Keratinocyte (primary cell): ENCODE data around the gene SLAMF1. TPM values are rescaled to one million over a fixed set of nuclear protein-coding genes. Genes with fewer than 3 reads are reported as not detected.
"Not testable (repeated sequence)": the region's sequence is repeated elsewhere in the genome, so short reads cannot be mapped to it uniquely, and the experiment has no call there.

Experiments
- DNase-seq: peaks from one replicate; pipeline ENCODE4 v3.0.0-alpha.2; 2011; ENCODE audit warnings: low read depth, missing footprints, low spot score
- FAIRE-seq: peaks from 2 replicates; lab custom pipeline; 2011; peaks lifted over from hg19 to GRCh38; lab: Jason Lieb, UNC
- H2AFZ ChIP-seq: 2 replicates; pipeline ENCODE4 v1.6.0; 2012; ENCODE audit warnings: low read length, control low read depth, inconsistent platforms; ENCODE audit not compliant: control insufficient read depth
- H3K27ac ChIP-seq: 2 replicates; pipeline ENCODE4 v1.5.1; 2011; ENCODE audit warnings: low read length; ENCODE audit not compliant: control insufficient read depth, insufficient read depth
- H3K27me3 ChIP-seq: 3 replicates; pipeline ENCODE4 v1.6.0; 2011; ENCODE audit warnings: low read length; ENCODE audit not compliant: control insufficient read depth, insufficient read depth; ENCODE audit errors: extremely low read depth
- H3K36me3 ChIP-seq, 2 experiments: 2 replicates in 1 of 2; 3 replicates in 1 of 2; pipeline ENCODE4 v1.5.1; 2011; ENCODE audit warnings: low read length in 2 of 2, mild to moderate bottlenecking in 1 of 2; ENCODE audit not compliant: control insufficient read depth in 2 of 2, insufficient read depth in 2 of 2; ENCODE audit errors: extremely low read depth in 1 of 2
- H3K4me1 ChIP-seq: 3 replicates; pipeline ENCODE4 v1.5.1; 2011; ENCODE audit warnings: low read length; ENCODE audit not compliant: control insufficient read depth, insufficient read depth; ENCODE audit errors: extremely low read depth
- H3K4me2 ChIP-seq: 3 replicates; pipeline ENCODE4 v1.6.0; 2011; ENCODE audit warnings: low read depth, low read length; ENCODE audit not compliant: control insufficient read depth, insufficient read depth; ENCODE audit errors: extremely low read depth
- H3K4me3 ChIP-seq, 3 experiments: fragments of 200-600 bp in 1 of 3; sonication (generic) in 1 of 3; 2 replicates in 2 of 3; 3 replicates in 1 of 3; pipeline ENCODE4 v1.5.1; 2011 to 2016; ENCODE audit warnings: low read length in 3 of 3, mild to moderate bottlenecking in 3 of 3, control low read depth in 2 of 3, inconsistent platforms in 1 of 3, low read depth in 1 of 3, mixed read lengths in 1 of 3, mixed run types in 1 of 3, moderate library complexity in 1 of 3; ENCODE audit not compliant: control insufficient read depth in 2 of 3, insufficient read depth in 2 of 3; ENCODE audit errors: extremely low read depth in 1 of 3
- H3K79me2 ChIP-seq: 2 replicates; pipeline ENCODE4 v1.6.0; 2012; ENCODE audit warnings: low read length; ENCODE audit not compliant: control insufficient read depth, insufficient read depth
- H3K9ac ChIP-seq: 3 replicates; pipeline ENCODE4 v1.6.0; 2011; ENCODE audit warnings: low read length; ENCODE audit not compliant: control insufficient read depth, insufficient read depth; ENCODE audit errors: extremely low read depth
- H3K9me1 ChIP-seq: 3 replicates; pipeline ENCODE4 v1.6.0; 2011; ENCODE audit warnings: low read length; ENCODE audit not compliant: control insufficient read depth, insufficient read depth; ENCODE audit errors: extremely low read depth
- H3K9me3 ChIP-seq: 2 replicates; pipeline ENCODE4 v1.5.1; 2012; ENCODE audit warnings: low read depth, low read length; ENCODE audit not compliant: control insufficient read depth
- H4K20me1 ChIP-seq: 3 replicates; pipeline ENCODE4 v1.6.0; 2011; ENCODE audit warnings: low read length; ENCODE audit not compliant: control insufficient read depth, insufficient read depth; ENCODE audit errors: extremely low read depth
- EZH2 ChIP-seq: IDR thresholded peaks from one replicate; pipeline ENCODE4 v1.6.1; 2012; ENCODE audit warnings: inconsistent platforms, mild to moderate bottlenecking, low read length, moderate library complexity
- dilution Hi-C: fragments of 300-500 bp; cut with MboI; formaldehyde crosslinking; loops from one replicate; pipeline ENCODE4 v1.7.0; 2020; ENCODE audit warnings: low sequenced_read_pairs; ENCODE audit not compliant: extremely low pct_ligation_motif_present
- polyA plus RNA-seq, 5 experiments: library from polyadenylated mRNA; depleted of rRNA in 3 of 5; stranded (reverse) in 3 of 5; stranded (forward) in 1 of 5; unstranded in 1 of 5; fragments of >200 nt; gene quantifications; 1 replicate in 1 of 5; 2 replicates in 3 of 5; 3 replicates in 1 of 5; pipeline versions ENCODE4 v1.2.1 to v1.2.3, GENCODE V29; 2011 to 2012; ENCODE audit warnings: missing spikeins in 2 of 5, low read depth in 1 of 5, low replicate concordance in 1 of 5
- TF ChIP-seq, protein P1 (sequence below), 3 experiments: IDR thresholded peaks in 1 of 3; conservative IDR thresholded peaks in 1 of 3; optimal IDR thresholded peaks in 1 of 3; 2 replicates in 2 of 3; 3 replicates in 1 of 3; pipeline versions ENCODE3 to v1.5.1; 2011; ENCODE audit warnings: low read length in 3 of 3, mild to moderate bottlenecking in 3 of 3, moderate library complexity in 2 of 3, control low read depth in 1 of 3, inconsistent platforms in 1 of 3; ENCODE audit not compliant: insufficient read depth in 2 of 3; ENCODE audit errors: extremely low read depth in 1 of 3

SLAMF1 gene
- polyA plus RNA-seq, 1 donor (not counting 4 experiments of a cell fraction or from before 2014, with no cell fraction given), result not detected

GRCh38 chr1:160584784-160585183 is 62.1 kb downstream of the SLAMF1 start:
- no peaks in the 10 kb centered on the region for H3K4me1 ChIP-seq
- DNase-seq, result no peak
- FAIRE-seq, result no peak
- H2AFZ ChIP-seq, result no peak overlapping the region
- no peaks in the 10 kb centered on the region for H4K20me1 ChIP-seq
- no peaks in the 10 kb centered on the region for H3K27me3 ChIP-seq
- H3K4me2 ChIP-seq, result no peak overlapping the region
- no peaks in the 10 kb centered on the region for H3K9me1 ChIP-seq
- H3K4me3 ChIP-seq, result no peak overlapping the region
- H3K27ac ChIP-seq, result no peak overlapping the region
- no peaks in the 10 kb centered on the region for H3K36me3 ChIP-seq
- no peak overlapping the region for H3K9ac ChIP-seq
- dilution Hi-C loops, result no loop called here
- H3K9me3 ChIP-seq, result no peaks in the 10 kb centered on the region
- TF ChIP-seq, protein P1, sequence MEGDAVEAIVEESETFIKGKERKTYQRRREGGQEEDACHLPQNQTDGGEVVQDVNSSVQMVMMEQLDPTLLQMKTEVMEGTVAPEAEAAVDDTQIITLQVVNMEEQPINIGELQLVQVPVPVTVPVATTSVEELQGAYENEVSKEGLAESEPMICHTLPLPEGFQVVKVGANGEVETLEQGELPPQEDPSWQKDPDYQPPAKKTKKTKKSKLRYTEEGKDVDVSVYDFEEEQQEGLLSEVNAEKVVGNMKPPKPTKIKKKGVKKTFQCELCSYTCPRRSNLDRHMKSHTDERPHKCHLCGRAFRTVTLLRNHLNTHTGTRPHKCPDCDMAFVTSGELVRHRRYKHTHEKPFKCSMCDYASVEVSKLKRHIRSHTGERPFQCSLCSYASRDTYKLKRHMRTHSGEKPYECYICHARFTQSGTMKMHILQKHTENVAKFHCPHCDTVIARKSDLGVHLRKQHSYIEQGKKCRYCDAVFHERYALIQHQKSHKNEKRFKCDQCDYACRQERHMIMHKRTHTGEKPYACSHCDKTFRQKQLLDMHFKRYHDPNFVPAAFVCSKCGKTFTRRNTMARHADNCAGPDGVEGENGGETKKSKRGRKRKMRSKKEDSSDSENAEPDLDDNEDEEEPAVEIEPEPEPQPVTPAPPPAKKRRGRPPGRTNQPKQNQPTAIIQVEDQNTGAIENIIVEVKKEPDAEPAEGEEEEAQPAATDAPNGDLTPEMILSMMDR (optimal IDR thresholded peaks at IDR 0.05 in 1 of 3, IDR thresholded peaks at IDR 0.05 in 1 of 3, conservative IDR thresholded peaks at IDR 0.05 in 1 of 3; ENCODE audit: extremely low read depth in 1 of 3, insufficient read depth in 2 of 3, low read length in 3 of 3), result no peak
- no peak for TF ChIP-seq EZH2
- H3K79me2 ChIP-seq, result no peaks in the 10 kb centered on the region

DNA sequence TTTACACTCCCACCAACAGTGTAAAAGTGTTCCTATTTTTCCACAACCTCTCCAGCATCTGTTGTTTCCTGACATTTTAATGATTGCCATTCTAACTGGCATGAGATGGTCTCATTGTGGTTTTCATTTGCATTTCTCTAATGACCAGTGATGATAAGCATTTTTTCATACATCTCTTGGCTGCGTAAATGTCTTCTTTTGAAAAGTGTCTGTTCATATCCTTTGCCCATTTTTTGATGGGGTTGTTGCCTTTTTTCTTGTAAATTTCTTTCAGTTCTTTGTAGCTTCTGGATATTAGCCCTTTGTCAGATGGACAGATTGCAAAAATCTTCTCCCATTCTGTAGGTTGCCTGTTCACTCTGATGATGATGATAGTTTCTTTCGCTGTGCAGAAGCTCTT is 63.9 kb downstream of the SLAMF1 start:
- H3K9ac ChIP-seq, H3K27me3 ChIP-seq, H3K9me3 ChIP-seq, H3K27ac ChIP-seq, DNase-seq, H4K20me1 ChIP-seq, FAIRE-seq, H3K4me3 ChIP-seq, H3K4me1 ChIP-seq, dilution Hi-C loops, H3K36me3 ChIP-seq, H3K9me1 ChIP-seq, H2AFZ ChIP-seq, H3K4me2 ChIP-seq, H3K79me2 ChIP-seq: not testable (repeated sequence)

- no peak for FAIRE-seq
- dilution Hi-C loops, result no loop called here
Measured at GRCh38 chr1:160581961-160582360, 64.9 kb downstream of the SLAMF1 start.

More at GRCh38 chr1:160581961-160582360, 64.9 kb downstream of the SLAMF1 start:
- no peaks in the 10 kb centered on the region for H3K27me3 ChIP-seq
- H3K79me2 ChIP-seq, result no peaks in the 10 kb centered on the region
- TF ChIP-seq, protein P1 (optimal IDR thresholded peaks at IDR 0.05 in 1 of 3, IDR thresholded peaks at IDR 0.05 in 1 of 3, conservative IDR thresholded peaks at IDR 0.05 in 1 of 3; ENCODE audit: extremely low read depth in 1 of 3, insufficient read depth in 2 of 3, low read length in 3 of 3), result no peak
- TF ChIP-seq EZH2, result no peak
- H3K27ac ChIP-seq, result no peak overlapping the region
- H3K9ac ChIP-seq, result no peak overlapping the region
- no peaks in the 10 kb centered on the region for H3K9me3 ChIP-seq
- DNase-seq, result no peak
- no peak overlapping the region for H2AFZ ChIP-seq
- H3K36me3 ChIP-seq, result no peaks in the 10 kb centered on the region
- no peaks in the 10 kb centered on the region for H4K20me1 ChIP-seq
- H3K9me1 ChIP-seq, result no peaks in the 10 kb centered on the region
- no peaks in the 10 kb centered on the region for H3K4me1 ChIP-seq
- no peak overlapping the region for H3K4me3 ChIP-seq
- no peak overlapping the region for H3K4me2 ChIP-seq
